K562 (cell line): ENCODE measurements around the gene QRICH1. TPM values are rescaled to one million over a fixed set of nuclear protein-coding genes. Genes with fewer than 3 reads are reported as not detected.

Experiments used
- ATAC-seq: fragments of 200-7000 bp; cut with Tn5 transposase; 3 replicates; pipeline ENCODE4 v1.9.1; 2020; ENCODE audit warnings: moderate library complexity
- BruUV-seq: library from RNA; stranded (reverse); fragments of 400-500 nt; replicated peaks from 2 replicates; lab custom pipeline; 2021; lab: Mats Ljungman, UMichigan
- CTCF ChIA-PET: fragments of 300-600 bp; formaldehyde crosslinking; extraction: SDS; loops from one replicate; lab custom pipeline; 2021; ENCODE audit warnings: low intra/inter-chr PET ratio; lab: Yijun Ruan, JAX
- POLR2A ChIA-PET: fragments of 300-600, 350-650 bp; sonication (Branson Sonifier 250); formaldehyde crosslinking; extraction: SDS; loops from one replicate; lab custom pipeline; 2021; ENCODE audit warnings: antibody characterized with exemption, inconsistent platforms; lab: Yijun Ruan, JAX
- DNase-seq, 4 experiments: peaks; one replicate each; pipeline versions ENCODE4 v3.0.0 to v3.0.0-alpha.2; 2011 to 2018; ENCODE audit warnings: low spot score in 3 of 4, mixed read lengths in 3 of 4; ENCODE audit errors: extremely low read depth in 1 of 4
- FAIRE-seq: peaks from 2 replicates; lab custom pipeline; 2011; peaks lifted over from hg19 to GRCh38; lab: Jason Lieb, UNC
- H2AFZ ChIP-seq: 2 replicates; pipeline ENCODE4 v1.6.0; 2011; ENCODE audit warnings: low read depth, low read length, control low read depth, inconsistent platforms
- H3K27ac ChIP-seq: fragments of 200-600 bp; 3 replicates; pipeline ENCODE4 v1.8.0; 2011; ENCODE audit warnings: low read depth, mild to moderate bottlenecking, control low read depth, inconsistent platforms, low read length, moderate library complexity, mixed read lengths; ENCODE audit errors: extremely low read depth
- H3K27me3 ChIP-seq, 2 experiments: fragments of 300-600 bp in 1 of 2; 2 replicates in 1 of 2; 3 replicates in 1 of 2; pipeline versions ENCODE4 v1.6.0 to v1.8.0; 2011; ENCODE audit warnings: inconsistent platforms in 2 of 2, low read length in 2 of 2, mild to moderate bottlenecking in 1 of 2, mixed read lengths in 1 of 2, moderate library complexity in 1 of 2; ENCODE audit not compliant: control insufficient read depth in 2 of 2, insufficient read depth in 2 of 2
- H3K36me3 ChIP-seq: fragments of 300-600 bp; 3 replicates; pipeline ENCODE4 v1.8.0; 2011; ENCODE audit warnings: mild to moderate bottlenecking, low read length, inconsistent platforms; ENCODE audit not compliant: control insufficient read depth, insufficient read depth
- H3K4me1 ChIP-seq, 2 experiments: fragments of 200-600 bp in 1 of 2; replicated peaks in 1 of 2; 2 replicates in 1 of 2; 3 replicates in 1 of 2; pipeline versions ENCODE4 v1.5.1 to v1.8.0; 2011; ENCODE audit warnings: inconsistent platforms in 2 of 2, low read length in 2 of 2, mild to moderate bottlenecking in 1 of 2, mixed read lengths in 1 of 2, moderate library complexity in 1 of 2; ENCODE audit not compliant: control insufficient read depth in 2 of 2, insufficient read depth in 2 of 2
- H3K4me2 ChIP-seq: 2 replicates; pipeline ENCODE4 v1.6.1; 2011; ENCODE audit warnings: low read length, control low read depth, inconsistent platforms, mixed read lengths; ENCODE audit not compliant: insufficient read depth
- H3K4me3 ChIP-seq: fragments of 200-600 bp; sonication (generic), shearing (Covaris generic); 2 replicates; pipeline ENCODE4 v1.5.1; 2016; ENCODE audit warnings: control low read depth, inconsistent platforms
- H3K79me2 ChIP-seq: fragments of 200-600 bp; 3 replicates; pipeline ENCODE4 v1.8.0; 2011; ENCODE audit warnings: low read length, inconsistent platforms; ENCODE audit not compliant: control insufficient read depth, insufficient read depth
- H3K9ac ChIP-seq, 2 experiments: 2 replicates each; pipeline versions ENCODE4 v1.6.0 to v1.6.1; 2011; ENCODE audit warnings: low read depth in 2 of 2, low read length in 2 of 2, control low read depth in 1 of 2, inconsistent platforms in 1 of 2, mild to moderate bottlenecking in 1 of 2, mixed read lengths in 1 of 2; ENCODE audit not compliant: insufficient read depth in 1 of 2
- H3K9me1 ChIP-seq: one replicate; pipeline ENCODE4 v1.6.0; 2011; ENCODE audit warnings: inconsistent platforms, mild to moderate bottlenecking, low read length, moderate library complexity; ENCODE audit not compliant: control insufficient read depth, insufficient read depth
- H3K9me3 ChIP-seq: replicated peaks from 2 replicates; pipeline ENCODE4 v1.5.1; 2011; ENCODE audit warnings: low read depth, low read length, inconsistent platforms; ENCODE audit not compliant: control insufficient read depth, insufficient read depth
- H4K20me1 ChIP-seq: replicated peaks from 2 replicates; pipeline ENCODE4 v1.6.1; 2011; ENCODE audit warnings: low read length, inconsistent platforms, mixed read lengths; ENCODE audit not compliant: control insufficient read depth, insufficient read depth
- CGGBP1 ChIP-seq: fragments of 250-450 bp; sonication (Bioruptor Pico); IDR thresholded peaks from 2 replicates; pipeline ENCODE4 v1.9.0; 2021; ENCODE audit warnings: mild to moderate bottlenecking
- E2F1 ChIP-seq: sonication (generic); formaldehyde crosslinking; IDR thresholded peaks from 2 replicates; pipeline ENCODE4 v1.8.1; 2023; ENCODE audit warnings: mild to moderate bottlenecking, missing genetic modification reagents, moderate library complexity
- EP300 ChIP-seq: IDR thresholded peaks from 2 replicates; pipeline ENCODE4 v1.6.1; 2012; ENCODE audit warnings: low read length, improper control_type of control experiment
- GABPB1 ChIP-seq: sonication (generic); formaldehyde crosslinking; IDR thresholded peaks from 2 replicates; pipeline ENCODE4 v1.8.0; 2022; ENCODE audit warnings: mild to moderate bottlenecking, missing genetic modification reagents
- HDAC8 ChIP-seq: fragments of 450-650 bp; IDR thresholded peaks from 2 replicates; pipeline ENCODE4 v1.6.1; 2016; ENCODE audit warnings: mild to moderate bottlenecking, missing genetic modification characterization, moderate library complexity, missing compliant biosample characterization
- MTA1 ChIP-seq: fragments of 450-650 bp; IDR thresholded peaks from 2 replicates; pipeline ENCODE4 v1.6.1; 2017; ENCODE audit warnings: borderline replicate concordance
- OTX1 ChIP-seq: fragments of 450-650 bp; formaldehyde crosslinking; IDR thresholded peaks from 2 replicates; pipeline ENCODE4 v1.4.0; 2022; ENCODE audit warnings: mild to moderate bottlenecking
- POLR2A ChIP-seq: fragments of 450-650 bp; conservative IDR thresholded peaks from 2 replicates; pipeline ENCODE4 v1.6.1; 2016
- POLR2G ChIP-seq: fragments of 200-400 bp; formaldehyde crosslinking; IDR thresholded peaks from 2 replicates; pipeline ENCODE4 v1.6.1; 2017; ENCODE audit warnings: low read depth, mild to moderate bottlenecking, antibody characterized with exemption, low read length, moderate library complexity
- SPI1 ChIP-seq: IDR thresholded peaks from 2 replicates; pipeline ENCODE4 v1.6.1; 2011; ENCODE audit warnings: low read depth, low read length, control low read depth, borderline replicate concordance
- ZNF695 ChIP-seq: fragments of 450-650 bp; formaldehyde crosslinking; IDR thresholded peaks from 2 replicates; pipeline ENCODE4 v1.4.0; 2020; ENCODE audit warnings: mild to moderate bottlenecking, moderate library complexity
- WGBS: fragments of 100-300 bp; shearing (Covaris generic); methylation state at CpG from one replicate; pipeline ENCODE4 v1.1.6; 2016; ENCODE audit warnings: low coverage, mixed read lengths; ENCODE audit not compliant: insufficient coverage; ENCODE audit errors: missing lambda C conversion rate; 5-methylcytosine and 5-hydroxymethylcytosine counted together
- in situ Hi-C: fragments of 300-500 bp; cut with MboI; formaldehyde crosslinking; loops from 4 replicates; pipeline ENCODE4 v1.15.0; 2018; ENCODE audit warnings: inconsistent platforms, mixed read lengths
- intact Hi-C: fragments of 100-400 bp; cut with micrococcal nuclease; formaldehyde crosslinking; loops from 2 replicates; pipeline ENCODE4 v1.14.2; 2022
- polyA plus RNA-seq, 8 experiments: library from polyadenylated mRNA; depleted of rRNA in 4 of 8; stranded (reverse) in 5 of 8; unstranded in 3 of 8; fragments of >200 nt; fragmentation: Nextera tagmentation in 2 of 8; fragmentation: Illumina TruSeq in 1 of 8; extraction: Ambion mirVana in 2 of 8; extraction: Trizol in 1 of 8; gene quantifications; 2 replicates each; pipeline versions ENCODE4 v1.2.1 to v1.2.3, GENCODE V29; 2011 to 2014; ENCODE audit warnings: inconsistent platforms in 1 of 8, missing spikeins in 1 of 8
- total RNA-seq, 7 experiments: library from RNA; depleted of rRNA in 6 of 7; stranded (reverse); fragments of >200 nt in 6 of 7; fragmentation: Illumina TruSeq in 2 of 7; extraction: Trizol in 2 of 7; gene quantifications; 2 replicates each; pipeline versions ENCODE4 v1.2.1 to v1.2.3, GENCODE V29; 2011 to 2021; ENCODE audit warnings: low replicate concordance in 1 of 7
- TF ChIP-seq, protein P1 (sequence below), 2 experiments: fragments of 450-650 bp; conservative IDR thresholded peaks; 2 replicates each; pipeline ENCODE4 v1.6.1; 2017; ENCODE audit warnings: mild to moderate bottlenecking in 2 of 2, moderate library complexity in 2 of 2

The QRICH1 gene
- total and polyA plus RNA-seq, 9 of the 15 experiments (the other 6 are each of a cell fraction or from before 2014, with no cell fraction given), result 20.1 to 99.2 (median 56.7) TPM

GRCh38 chr3:49016414-49017228 is 77.2 kb downstream of the QRICH1 start:
- intact Hi-C loops (no loop called here), in situ Hi-C loops (no loop called here)
- Histone ChIP-seq H3K9ac (peak overlapping the region; percentile 50 to 53; a peak in 3 of 4 replicates), H3K79me2 (peaks cover 54% of the 10 kb centered on the region), H3K9me3 (no peaks in the 10 kb centered on the region), H3K9me1 (peaks cover 8% of the 10 kb centered on the region), H3K4me2 (peak overlapping the region; percentile 92), H3K27me3 (no peaks in the 10 kb centered on the region), H4K20me1 (peaks cover 20% of the 10 kb centered on the region; the same call in 1 of the 2 replicates), H3K4me1 (peaks cover 8 to 46% of the 10 kb centered on the region in 2 experiments; a peak in 4 of 5 replicates), H3K36me3 (peaks cover 49% of the 10 kb centered on the region; the same call in 2 of the 3 replicates), H3K27ac (no peak overlapping the region), H3K4me3 (no peak overlapping the region), H2AFZ (no peak overlapping the region)
- no peak for TF ChIP-seq E2F1 (CRISPR knock-in tag)
- peak; percentile 42 for TF ChIP-seq POLR2A
- TF ChIP-seq, protein P1, sequence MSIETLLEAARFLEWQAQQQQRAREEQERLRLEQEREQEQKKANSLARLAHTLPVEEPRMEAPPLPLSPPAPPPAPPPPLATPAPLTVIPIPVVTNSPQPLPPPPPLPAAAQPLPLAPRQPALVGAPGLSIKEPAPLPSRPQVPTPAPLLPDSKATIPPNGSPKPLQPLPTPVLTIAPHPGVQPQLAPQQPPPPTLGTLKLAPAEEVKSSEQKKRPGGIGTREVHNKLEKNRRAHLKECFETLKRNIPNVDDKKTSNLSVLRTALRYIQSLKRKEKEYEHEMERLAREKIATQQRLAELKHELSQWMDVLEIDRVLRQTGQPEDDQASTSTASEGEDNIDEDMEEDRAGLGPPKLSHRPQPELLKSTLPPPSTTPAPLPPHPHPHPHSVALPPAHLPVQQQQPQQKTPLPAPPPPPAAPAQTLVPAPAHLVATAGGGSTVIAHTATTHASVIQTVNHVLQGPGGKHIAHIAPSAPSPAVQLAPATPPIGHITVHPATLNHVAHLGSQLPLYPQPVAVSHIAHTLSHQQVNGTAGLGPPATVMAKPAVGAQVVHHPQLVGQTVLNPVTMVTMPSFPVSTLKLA (conservative IDR thresholded peaks at IDR 0.05), result no peak
- TF ChIP-seq MTA1, result no peak
- TF ChIP-seq CGGBP1 (CRISPR knock-in tag), result no peak
- TF ChIP-seq HDAC8 (tag), result no peak
- no peak for TF ChIP-seq ZNF695
- no peak for TF ChIP-seq OTX1
- TF ChIP-seq SPI1, result no peak
- no peak for TF ChIP-seq GABPB1 (CRISPR knock-in tag)
- peak; percentile 43; the same call in 1 of the 2 replicates for TF ChIP-seq POLR2G
- TF ChIP-seq EP300, result no peak
- POLR2A ChIA-PET, result interaction anchor here (0.8 to 8.4 kb wide), 4 partner anchors 9 to 154 kb away, joined by 3 to 104 read pairs (median 5); partner anchors contain the start of genes IMPDH2 and WDR6
- no TSS peak for BruUV-seq
- ATAC-seq (no peak), DNase-seq (no peak), FAIRE-seq (no peak)
- CTCF ChIA-PET, result no interaction called here
- 71% methylated on average over 6 of the region's 6 CpGs for WGBS
